ENCODE results near the gene CFAP77.

Gene CFAP77

DNA sequence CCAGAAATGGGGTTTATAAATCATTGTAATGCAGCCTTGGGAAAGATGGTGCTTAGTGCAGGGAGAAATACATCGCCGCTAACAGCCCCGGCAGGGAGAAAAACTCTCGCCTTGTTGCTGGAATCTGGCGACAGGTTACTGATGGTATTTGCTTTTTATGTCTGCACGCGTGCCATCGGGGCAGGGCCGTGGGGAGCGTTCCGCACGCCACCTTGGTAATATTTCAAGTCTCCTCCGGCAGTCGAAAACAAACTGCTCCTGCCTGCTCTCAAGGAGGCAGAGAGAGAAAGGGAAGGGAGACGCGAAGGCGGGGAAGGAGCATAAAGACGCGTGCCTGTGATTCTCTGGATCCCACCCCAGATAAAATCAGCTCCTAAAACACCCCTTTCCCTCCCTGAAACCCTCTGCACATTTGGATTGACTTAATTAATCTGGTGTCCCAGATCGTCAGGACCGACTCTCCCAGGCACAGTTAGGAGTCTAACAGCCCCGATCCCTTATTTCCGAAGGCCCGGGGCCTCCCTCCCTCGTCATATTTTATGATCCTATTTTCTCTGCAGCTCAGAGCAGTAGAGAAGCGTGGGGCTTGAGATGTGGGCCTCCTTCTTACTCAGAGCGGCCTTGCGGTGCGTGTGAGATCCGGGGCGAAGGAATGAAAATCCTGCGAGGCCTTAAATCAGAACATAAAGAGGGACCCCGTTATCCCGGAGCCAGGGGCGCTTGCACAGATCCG, 47.7 kb downstream of the CFAP77 start:
- DNase-seq, result no peak

DNA sequence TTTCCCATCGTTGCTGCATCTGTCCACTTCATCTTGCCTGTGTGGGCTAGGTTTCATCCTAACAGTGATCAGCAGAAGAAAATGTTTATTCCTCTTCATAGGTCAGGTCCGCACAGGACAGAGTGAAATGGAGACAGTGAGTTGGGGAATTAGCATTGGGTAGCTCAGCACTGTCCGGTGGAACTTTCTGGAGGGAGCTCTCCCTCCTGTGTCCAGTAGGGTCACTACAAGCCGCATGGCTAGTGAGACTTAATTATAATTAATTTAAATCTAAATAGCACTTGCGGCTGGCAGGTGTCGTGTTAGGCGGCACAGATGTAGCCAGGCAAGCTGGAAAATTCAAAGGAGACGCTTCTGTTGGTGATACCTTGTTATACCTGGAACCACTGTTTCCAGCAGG, 48.4 kb downstream of the CFAP77 start:
- no peak for DNase-seq

DNA sequence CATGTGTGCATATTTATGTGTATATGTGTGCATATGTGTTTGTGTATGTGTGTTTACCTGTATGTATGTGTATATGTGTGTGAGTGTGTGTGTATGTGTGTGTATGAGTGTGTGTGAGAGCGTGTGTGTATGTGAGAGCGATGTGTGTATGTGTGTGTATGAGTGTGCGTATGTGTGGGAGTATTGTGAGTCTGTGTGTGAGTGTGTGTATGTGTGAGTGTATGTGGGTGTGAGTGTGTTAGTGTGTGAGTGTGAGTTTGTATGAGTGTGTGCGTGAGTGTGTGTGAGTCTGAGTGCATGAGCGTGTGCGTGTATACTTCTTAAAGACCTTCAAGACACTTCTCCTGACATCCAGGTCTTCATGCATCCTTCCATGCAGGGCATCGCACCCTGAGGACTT, 49.6 kb downstream of the CFAP77 start:
- no peak for DNase-seq

DNA sequence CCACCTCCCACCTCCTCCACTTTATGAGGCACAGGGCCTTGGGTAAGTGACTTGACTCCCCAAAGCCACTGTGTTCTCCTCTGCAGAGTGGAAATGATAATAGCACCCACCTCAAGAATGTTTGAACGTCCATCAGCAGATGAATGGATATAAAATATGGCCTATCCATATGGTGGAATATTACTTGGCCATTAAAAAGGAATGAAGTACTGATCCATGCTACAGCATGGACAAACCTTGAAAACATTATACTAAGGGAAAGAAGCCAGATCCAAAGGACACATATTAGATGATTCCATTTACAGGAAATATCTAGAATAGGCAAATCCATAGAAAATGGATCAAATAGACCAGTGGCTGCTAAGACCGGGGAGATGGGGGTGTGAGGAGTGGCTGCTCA, 50.2 kb downstream of the CFAP77 start:
- no peak for DNase-seq

DNA sequence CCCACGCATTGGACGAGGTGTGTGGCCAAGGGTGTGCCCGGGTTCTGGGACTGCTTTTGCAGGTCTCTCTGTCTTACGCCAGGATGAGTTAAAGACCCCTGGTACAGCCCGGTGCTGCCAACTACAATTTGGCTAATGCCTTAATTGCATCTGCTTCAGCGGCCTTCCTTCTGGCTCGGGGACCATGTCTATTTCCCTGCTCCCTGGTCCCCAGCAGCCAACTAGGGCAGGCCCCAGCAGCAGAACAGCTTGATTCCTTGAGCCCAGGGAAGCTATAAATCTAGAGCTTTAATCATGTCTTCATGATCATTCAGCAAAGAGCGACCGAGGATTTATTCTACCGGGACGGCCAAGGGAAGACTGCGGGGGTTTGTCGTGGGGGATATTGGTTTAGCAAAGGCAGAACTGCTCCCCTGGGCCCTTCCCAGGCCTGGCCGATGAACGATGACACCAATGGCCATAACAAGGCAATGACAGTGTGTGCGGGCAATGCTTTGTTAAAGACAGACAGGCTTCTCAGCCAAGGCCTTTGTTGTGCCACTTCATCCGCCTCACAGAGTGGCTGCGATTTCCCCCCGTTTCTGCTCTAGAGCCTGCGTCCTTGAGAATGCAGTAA, 51.4 kb downstream of the CFAP77 start:
- no peak for DNase-seq

DNA sequence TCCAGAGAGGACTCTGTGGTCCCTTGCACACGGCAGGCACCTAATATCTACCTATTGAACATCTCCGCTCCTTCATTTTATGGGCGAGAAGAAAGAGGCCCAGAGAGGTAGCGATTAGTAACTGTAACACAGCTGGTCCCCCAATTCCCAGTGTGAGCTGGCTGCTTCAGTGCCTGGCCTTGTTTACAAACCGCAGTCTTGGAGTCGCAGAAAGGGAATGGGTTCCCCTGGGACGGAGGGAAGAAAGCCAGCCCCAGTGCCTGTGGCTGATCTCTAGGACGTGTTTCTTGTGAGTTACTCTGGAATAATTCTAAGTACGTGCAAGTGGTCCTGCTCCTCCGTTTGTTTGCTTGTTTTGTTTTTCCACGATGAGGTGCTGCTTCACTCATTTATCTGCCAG, 52.0 kb downstream of the CFAP77 start:
- no peak for DNase-seq

DNA sequence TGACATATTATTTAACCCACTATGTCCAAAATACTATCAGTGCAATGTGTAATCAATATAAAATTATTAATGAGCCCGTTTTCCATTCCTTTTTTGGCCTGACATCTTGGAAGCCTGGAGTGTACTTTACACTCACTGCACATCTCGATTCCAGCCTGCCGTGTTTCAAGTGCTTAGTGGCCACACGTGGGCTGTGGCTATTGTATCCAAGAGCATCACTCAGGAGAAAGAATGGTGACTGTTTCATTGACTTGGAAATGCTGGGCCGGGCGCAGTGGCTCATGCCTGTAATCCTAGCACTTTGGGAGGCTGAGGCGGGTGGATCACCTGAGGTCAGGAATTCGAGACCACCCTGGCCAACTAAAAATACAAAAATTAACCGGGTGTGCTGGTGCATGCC, 54.5 kb downstream of the CFAP77 start:
- DNase-seq, result no peak

DNA sequence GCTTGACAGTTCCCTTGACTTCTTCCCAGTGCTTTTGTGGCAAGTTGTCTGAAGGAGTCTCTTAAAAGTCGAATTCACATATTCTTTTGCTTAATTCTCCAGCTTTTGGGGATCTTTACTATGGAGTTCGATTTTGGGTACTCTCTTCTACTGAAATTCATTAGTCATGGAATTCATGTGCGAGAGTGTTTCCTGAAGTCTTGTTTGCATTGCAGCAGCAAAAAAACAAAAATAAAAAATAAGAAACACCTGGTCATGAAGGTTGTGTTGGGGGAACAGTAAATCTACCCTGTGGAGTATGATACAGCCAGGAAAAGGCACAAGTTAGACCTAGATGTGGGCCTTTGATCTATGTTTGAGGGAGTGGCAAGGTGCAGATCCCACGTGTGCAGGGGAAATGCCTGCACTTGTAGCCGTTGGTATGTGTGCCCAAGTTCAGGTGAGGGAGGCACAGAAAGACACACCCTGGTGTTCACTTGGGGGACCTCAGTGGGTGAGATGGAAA, 55.2 kb downstream of the CFAP77 start:
- DNase-seq, result no peak

DNA sequence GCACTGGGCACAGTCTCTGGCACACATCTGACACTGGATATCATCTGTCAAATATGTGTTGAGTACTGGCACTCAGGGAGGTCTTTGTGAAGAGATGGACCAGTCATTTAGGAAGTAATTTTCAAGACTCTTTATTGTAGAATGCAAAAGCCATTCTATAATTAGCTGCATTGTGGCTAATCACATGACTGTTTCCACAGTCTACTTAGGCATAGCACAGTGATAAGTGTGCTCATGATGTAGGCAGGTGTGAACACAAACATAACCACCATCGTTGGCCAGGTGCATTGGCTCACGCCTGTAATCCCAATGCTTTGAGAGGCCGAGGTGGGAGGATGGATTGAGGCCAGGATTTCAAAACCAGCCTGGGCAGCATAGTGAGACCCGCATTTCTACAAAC, 62.2 kb downstream of the CFAP77 start:
- DNase-seq, result no peak

DNA sequence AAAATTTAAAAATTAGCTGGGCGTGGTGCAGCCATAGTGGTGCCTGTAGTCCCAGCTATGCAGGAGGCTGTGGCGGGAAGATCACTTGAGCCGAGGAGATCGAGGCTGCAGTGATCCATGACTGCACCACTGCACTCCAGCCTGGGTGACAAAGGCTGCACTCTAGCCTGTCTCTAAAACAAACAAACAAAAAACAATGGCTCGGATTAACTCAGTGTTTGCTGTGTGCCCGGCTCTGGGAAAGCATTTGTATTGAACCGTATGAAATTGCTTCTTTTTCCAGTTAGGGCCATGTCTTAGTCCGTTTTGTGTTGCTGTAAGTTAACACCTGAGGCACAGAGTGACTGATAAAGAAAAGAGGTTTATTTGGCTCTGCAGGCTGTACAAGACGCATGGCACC, 62.6 kb downstream of the CFAP77 start:
- no peak for DNase-seq

DNA sequence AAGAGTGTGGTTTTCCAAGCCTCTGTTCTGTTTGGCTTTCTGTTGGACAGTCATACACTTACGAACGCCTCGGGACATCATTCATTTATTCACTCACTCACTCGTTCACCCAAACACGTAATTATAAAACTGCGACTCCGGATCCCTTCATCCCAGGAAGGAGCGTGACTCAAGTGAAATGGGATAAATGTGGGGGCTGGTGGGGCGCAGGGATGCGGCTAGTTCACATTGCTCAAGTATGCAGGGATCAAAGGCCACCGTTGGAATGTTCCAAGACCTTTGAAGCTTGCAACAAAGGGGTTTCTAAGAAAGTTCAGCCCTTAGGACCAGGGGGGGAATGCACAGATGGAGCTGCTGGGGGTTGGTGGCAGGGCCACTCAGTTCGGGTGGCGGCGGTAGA, 64.2 kb downstream of the CFAP77 start:
- no peak for DNase-seq

DNA sequence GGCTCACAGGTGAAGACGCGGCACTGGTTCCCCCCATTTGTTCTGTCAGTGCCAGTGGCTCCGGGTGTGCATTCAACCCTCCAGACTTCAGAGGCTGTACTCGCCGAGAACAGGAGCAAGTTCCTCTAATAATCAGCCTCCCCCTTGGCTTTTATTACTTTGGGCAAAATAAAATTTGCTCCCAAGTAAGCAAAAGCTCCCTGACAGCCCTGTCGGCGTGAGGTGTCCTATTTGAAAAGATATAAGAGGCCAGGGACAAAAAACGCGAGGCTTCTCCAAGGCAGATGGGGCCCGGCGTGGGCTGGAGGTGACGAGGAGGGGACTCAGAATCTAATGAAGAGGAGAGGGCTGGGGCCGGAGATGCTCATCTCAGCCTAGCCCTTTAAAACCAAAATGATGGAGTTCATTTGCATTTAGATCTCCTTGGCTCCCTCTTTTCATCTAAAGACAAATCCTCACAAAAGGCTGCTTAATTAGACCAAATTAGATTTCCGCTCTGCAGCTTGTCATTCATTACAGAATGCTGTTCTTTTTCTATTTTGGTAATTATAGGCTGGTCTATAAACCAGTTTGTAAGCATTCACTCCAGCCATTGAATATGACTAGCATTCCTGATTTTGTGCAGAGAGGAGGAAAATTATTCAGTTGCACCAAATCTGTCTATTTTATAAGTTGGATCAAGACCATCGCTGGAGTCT, 68.5 kb downstream of the CFAP77 start:
- no peak for DNase-seq

DNA sequence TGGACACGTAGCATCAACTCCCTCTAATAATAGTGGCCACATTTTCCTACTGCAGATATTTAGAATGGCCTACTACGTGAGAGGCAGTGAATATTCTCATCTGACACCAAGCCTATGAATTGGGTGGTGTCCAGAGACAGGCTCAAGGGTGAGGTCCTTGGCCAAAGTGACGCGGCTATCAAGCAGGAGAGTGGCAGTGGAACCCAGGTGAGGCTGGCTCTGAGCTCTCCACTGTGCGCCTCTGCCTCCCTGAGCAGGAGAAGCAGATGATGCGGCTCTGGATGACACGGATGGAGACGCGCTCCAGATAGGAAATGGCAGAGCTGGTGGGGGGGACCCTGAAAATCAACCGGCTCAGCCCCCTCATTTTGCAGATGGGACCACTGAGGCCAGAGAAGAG, 69.7 kb downstream of the CFAP77 start:
- no peak for DNase-seq

DNA sequence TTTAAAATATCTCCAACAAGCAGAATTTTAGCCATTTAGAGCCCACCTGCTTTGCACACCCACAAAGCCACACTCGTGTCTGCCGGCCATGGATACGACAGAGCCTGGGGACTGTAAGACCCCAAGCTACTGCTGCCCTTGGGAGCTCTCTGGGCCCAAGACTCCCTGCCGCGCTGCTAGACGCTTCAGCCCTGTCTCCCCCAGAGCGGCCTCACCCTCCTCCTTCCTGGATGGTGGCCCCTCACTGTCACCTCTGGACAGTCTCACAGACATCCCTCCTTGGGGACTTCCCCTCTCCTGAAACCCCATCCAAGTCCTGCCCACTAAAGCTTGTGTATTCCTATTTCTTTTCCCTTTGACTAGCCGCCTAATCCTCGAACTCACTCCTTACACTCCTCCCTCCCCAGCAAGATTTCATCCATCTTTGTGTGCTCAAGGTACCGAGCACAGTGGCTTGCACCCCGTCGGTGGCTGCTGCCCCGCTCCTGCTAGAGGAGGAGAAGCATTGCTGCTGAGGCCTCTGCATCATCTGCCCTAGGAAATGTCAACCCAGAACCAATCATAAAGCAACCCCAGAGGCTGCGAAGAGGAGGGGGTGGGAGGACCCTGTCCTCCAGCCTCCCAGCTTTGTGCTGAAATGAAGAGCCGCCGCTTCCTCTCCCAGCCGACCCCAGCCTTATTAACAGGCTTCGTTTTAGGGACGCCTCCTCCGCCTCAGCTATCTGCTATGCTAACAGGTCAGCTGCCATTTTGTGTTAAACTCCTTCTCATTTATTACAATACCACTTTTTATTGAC, 71.2 kb downstream of the CFAP77 start:
- no peak for DNase-seq

DNA sequence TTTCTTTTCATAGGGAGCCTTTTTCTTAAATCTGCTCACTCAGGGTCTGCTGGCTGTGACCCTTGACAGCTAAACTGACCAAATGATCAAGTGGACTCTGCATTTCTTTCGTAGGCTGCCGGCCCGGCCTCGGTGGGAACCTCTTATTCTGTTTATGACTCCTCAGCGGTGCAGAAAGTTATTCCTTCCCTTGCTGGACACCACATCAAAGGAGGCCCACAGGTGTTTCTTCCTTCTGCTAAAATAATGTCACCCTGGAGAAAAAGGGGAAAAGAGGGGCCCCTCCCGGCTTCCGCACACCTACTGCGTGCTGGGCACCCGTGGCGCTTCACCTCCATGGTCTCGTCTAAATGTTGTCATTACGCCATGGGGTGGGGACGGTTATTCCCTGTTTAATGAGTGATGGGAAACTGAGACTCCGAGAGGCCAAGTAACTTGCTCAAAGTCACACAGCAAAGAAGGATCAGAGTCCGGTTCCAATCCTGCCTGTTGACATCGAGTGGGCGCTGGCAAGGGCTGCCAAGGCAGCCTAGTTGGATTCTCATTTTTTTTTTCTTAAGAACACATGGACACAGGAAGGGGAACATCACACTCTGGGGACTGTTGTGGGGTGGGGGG, 72.3 kb downstream of the CFAP77 start:
- DNase-seq, result no peak

DNA sequence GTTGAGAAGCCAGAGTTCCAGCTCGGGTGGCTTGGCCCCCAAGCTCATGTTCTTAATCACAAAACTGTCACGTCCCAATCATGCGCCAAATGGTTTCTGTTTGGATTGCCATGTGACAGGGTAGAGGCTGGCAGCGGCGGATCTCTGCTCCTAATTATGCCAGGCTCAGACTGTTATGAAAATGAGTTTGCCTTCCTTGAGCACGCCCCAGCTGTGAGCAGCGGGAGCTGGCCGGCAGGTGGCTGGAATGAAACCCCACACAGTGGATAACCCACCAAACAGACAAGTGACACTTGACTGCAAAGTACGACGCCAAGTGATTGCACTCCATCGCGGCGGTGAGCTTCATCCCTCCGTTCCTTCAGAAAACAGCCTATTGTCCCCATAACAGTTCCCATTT, 75.4 kb downstream of the CFAP77 start:
- no peak for DNase-seq

DNA sequence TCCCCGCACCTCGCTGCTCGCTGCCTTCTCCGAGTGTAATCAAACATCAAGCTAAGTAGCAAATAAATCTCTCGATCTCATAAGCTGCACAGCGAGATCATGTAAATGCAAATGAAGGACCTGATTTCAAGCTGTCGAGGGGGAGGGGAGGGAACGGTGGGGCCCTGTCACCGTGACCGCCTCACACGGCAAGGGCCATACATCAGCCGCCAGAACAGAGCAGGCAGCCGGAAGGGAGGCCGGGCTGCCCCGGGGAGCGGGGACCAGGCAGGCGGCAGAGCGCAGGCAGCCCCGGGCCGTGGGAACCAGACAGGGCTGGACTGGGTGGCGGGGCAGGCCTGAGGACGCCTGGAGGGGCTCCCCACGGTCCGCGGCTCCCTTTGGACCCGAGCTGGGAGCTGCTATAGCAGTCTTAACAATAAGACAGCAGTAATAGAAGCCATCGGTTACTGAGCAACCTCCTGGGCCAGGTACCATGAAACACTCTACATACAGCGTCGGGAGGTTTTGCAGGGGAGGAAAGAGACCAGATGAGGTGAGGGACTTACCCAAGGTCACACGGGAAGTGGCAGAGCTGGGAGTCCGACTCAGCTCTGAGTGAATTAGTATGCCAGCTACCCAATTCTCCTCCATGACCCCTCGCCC, 76.8 kb downstream of the CFAP77 start:
- DNase-seq, result peak; percentile 46

DNA sequence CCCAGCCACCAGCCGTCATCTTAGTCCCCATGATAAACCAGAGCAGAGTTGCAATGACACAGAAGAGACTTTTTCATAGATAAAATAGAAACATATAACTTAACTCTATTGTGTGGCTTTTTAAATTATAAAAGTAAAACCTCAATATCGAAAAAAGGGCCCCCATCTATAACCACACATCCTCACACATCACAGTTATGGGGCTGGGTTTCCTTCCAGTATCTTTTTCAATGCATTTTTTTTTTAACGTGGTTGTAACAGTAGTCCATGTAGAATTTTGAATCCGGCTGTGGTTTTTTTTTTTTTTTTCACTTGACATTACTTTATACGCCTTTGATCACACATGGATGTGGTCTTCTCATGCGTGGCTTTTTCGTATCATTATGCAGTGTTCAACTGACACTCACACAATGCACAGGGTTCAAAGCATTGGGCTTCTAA, 77.4 kb downstream of the CFAP77 start:
- DNase-seq, result no peak

DNA sequence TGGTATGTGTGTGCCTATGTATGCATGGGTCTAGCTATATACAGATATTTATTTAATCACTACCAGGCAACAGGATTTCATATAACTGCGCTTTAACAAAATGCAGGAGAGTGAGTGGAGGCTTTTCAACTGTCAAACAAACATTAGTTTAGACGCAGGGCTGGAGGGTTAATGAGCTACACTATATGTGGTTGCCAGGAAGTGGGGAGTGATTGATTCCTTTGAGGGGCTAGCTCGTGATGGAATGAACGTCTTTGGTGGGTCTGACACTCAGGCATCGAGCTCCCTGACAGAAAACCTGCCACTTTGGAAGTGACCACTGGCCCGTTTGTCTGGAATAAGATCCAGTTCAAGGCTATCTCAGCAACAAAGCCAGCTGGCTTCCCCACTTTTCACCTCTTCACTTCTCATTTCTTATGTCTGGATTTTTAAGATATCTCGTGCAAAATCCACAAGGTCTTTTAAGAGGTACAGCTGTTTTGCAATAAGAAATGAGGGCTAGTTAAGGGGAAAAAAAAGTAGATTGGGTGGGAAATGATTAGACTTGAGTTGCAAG, 78.0 kb downstream of the CFAP77 start:
- DNase-seq, result no peak

DNA sequence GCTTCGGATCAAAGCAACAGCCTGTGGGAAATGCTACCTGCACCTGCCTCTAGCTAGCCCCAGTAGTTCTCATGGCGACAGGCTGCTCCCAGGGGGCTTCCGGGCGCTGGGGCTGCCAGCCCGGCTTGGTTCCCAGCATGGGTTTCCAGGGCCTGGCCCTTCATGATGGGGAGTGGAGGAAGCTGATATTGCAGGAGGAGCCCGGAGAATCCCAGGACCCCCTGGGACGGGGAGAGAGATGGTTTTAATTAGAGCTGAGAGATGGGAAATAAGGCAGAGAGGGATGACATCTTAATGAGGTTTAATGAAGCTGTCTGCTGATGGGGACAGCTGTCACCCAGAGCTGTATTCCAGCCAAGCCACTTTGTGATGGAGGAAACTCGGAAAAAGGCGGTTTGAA, 78.6 kb downstream of the CFAP77 start:
- no peak for DNase-seq

DNA sequence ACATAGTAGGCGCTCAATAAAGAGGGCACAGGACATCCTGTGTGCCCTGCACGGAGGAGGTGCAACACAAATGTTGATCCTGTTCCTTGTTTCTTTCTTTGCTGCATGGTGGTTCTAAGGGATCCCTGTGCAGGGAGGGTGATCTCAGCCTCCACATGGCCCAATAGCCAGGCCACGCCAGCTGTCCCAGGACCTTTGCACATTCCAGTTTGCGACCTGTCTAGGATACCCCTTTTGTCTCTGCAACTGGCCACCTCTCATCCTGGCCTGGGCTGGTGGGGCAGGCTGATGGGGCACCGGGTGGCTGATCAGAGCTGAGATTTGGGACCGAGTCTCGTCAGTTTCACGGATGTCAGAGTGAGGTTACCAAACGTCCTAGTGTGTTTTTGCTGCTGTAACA, 79.5 kb downstream of the CFAP77 start:
- DNase-seq, result no peak

DNA sequence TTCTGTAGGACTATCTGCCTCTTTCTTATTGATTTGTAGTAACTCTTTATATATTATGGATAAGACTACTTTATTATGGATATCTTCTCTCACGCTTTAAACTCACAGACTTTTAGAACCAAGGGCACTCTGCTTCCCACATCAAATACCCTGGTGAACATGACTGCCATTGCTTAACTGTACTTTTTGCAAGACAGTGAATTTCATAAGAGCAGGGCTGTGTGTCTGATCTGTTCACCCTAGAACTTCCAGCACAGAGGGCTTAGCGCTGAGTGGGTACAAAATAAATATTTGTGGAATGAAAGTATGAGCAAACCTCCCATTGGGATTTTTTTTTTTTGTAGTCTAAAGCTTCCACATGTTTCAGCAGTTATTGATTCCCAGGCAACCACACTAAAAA, 84.8 kb downstream of the CFAP77 start:
- no peak for DNase-seq

All from stimulated activated naive CD4-positive, alpha-beta T cell treated with Interleukin-2 at 50 U/mL for 16 hours (primary cell).